Lower lobe of right lung (tissue), 2 donors: ENCODE measurements around the gene B3GNT9. TPM values are rescaled to one million over a fixed set of nuclear protein-coding genes. Genes with fewer than 3 reads are reported as not detected.

Experiments
- ATAC-seq, 2 donors: fragments of 200-7000 bp; cut with Tn5 transposase; one replicate each; pipeline ENCODE4 v1.9.1; 2020 to 2022; ENCODE audit warnings: mild to moderate bottlenecking in 2 of 2, moderate library complexity in 2 of 2
- DNase-seq: peaks from one replicate; pipeline ENCODE4 v3.0.0-alpha.2; 2020
- H3K27ac ChIP-seq: fragments of 200-600 bp; one replicate; pipeline ENCODE4 v1.8.0; 2022
- H3K27me3 ChIP-seq: fragments of 200-600 bp; one replicate; pipeline ENCODE4 v1.8.0; 2022; ENCODE audit warnings: low read depth
- H3K36me3 ChIP-seq: fragments of 200-600 bp; one replicate; pipeline ENCODE4 v1.8.0; 2022; ENCODE audit warnings: mild to moderate bottlenecking
- H3K4me1 ChIP-seq: fragments of 200-600 bp; one replicate; pipeline ENCODE4 v1.8.0; 2022
- H3K4me3 ChIP-seq: fragments of 200-600 bp; one replicate; pipeline ENCODE4 v1.8.0; 2022; ENCODE audit warnings: mild to moderate bottlenecking
- H3K9me3 ChIP-seq: fragments of 200-600 bp; one replicate; pipeline ENCODE4 v1.8.0; 2022
- intact Hi-C: fragments of 100-400 bp; cut with DNase I; formaldehyde crosslinking; loops from one replicate; pipeline ENCODE4 v1.11.0; 2022
- total RNA-seq: library from RNA; stranded (reverse); fragmentation: NEBNext Ultra II Directional; extraction: Animal tissue kit (Norgen Biotek cat#: 25700); gene quantifications from one replicate; pipeline ENCODE4 v1.2.1, GENCODE V29; 2021
- TF ChIP-seq, protein P1 (sequence below): fragments of 200-600 bp; IDR thresholded peaks from one replicate; pipeline ENCODE4 v1.8.0; 2022; ENCODE audit warnings: antibody characterized with exemption, mild to moderate bottlenecking
- donor health status: DM: no; HTN: yes; CAD: no; lungs with severe emphysema.

The B3GNT9 gene
- total RNA-seq, 1 donor from 2014 or later = 13.5 TPM

DNA sequence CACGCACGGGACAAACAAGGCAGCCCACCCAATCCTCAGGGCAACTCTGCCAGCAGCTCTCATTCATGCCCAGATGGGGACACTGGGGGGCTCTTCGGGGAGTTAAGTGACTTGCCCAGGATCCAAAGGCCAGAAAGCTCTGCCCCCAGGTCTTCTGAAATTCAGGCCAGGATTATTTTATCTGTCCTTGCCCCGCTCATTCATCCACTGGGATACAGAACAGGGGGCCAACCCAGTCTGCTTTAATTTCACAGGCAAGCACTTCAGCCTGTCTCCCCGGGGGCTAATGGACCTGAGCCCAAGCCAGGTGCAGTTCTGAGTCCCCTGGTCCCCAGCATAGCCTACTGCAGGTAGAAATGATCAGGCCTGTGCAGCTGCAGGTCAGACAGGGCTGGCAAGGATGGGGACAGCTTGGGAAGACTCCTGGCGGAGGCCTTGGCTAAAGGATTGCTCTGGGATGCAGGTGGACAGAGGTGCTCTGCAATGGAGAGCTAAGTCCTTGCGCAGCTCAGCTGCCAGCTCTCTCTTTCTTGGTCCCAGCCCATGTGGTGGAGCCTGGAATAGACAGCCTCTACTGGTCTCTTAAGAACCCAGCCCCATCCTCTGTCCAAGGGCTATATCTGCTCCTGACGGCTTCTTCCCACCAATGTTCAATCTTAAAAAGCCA is 766 bp upstream of the B3GNT9 start:
- no peak for DNase-seq
- Histone ChIP-seq H3K4me1 (peaks cover 33% of the 10 kb centered on the region), H3K36me3 (peaks cover 30% of the 10 kb centered on the region), H3K9me3 (no peaks in the 10 kb centered on the region), H3K27ac (peak overlapping the region; percentile 84), H3K27me3 (peaks cover 12% of the 10 kb centered on the region), H3K4me3 (peak overlapping the region; percentile 68)
- intact Hi-C loops = loop anchor here (10.0 kb wide), 1 partner anchor 177 kb away; no protein-coding TSS in a partner anchor
- no peak for ATAC-seq
- TF ChIP-seq, protein P1, sequence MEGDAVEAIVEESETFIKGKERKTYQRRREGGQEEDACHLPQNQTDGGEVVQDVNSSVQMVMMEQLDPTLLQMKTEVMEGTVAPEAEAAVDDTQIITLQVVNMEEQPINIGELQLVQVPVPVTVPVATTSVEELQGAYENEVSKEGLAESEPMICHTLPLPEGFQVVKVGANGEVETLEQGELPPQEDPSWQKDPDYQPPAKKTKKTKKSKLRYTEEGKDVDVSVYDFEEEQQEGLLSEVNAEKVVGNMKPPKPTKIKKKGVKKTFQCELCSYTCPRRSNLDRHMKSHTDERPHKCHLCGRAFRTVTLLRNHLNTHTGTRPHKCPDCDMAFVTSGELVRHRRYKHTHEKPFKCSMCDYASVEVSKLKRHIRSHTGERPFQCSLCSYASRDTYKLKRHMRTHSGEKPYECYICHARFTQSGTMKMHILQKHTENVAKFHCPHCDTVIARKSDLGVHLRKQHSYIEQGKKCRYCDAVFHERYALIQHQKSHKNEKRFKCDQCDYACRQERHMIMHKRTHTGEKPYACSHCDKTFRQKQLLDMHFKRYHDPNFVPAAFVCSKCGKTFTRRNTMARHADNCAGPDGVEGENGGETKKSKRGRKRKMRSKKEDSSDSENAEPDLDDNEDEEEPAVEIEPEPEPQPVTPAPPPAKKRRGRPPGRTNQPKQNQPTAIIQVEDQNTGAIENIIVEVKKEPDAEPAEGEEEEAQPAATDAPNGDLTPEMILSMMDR = no peak

DNA sequence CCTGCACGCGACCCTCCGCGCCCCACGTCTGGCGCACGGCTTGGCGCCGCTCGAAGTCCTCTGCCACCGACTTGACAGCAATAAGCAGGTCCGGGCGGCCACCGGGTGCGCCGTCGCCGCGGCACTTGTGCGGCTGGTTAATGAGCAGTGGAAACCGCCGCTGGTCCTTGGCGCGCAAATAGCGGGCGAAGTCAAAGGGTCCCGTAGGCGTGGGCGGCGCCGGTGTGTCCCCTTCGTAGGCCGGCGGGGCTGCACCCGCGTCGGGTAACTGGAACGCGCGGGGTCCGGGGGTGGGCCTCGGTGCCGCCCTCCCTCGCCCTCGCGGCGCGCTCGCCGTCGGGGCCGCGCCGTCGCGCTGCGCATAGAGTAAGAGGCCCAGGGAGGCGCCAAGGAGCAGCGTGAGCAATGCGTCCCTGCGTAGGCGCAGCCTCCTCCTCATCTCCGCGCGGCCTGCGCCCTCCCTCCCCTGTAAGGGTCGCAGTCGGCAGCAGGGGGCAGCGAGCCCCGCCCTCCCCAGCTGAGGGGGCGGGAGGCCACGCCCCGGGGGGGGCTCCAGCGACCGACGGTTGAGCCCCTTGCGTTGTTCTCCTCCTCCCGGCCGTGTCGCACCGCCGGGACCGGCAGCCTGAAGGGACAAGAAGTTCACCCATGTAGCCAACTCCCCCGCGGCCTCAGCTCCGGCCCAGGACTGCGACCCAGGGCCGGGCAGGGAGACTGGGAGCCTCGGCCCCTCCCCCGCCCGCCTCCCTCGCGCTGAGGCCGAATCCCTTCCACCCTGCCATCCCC is 558 bp downstream of the B3GNT9 start:
- Histone ChIP-seq H3K27me3 (peaks cover 12% of the 10 kb centered on the region), H3K4me3 (peak overlapping the region; percentile 68), H3K9me3 (no peaks in the 10 kb centered on the region), H3K4me1 (peaks cover 27% of the 10 kb centered on the region), H3K36me3 (peaks cover 43% of the 10 kb centered on the region), H3K27ac (peak overlapping the region; percentile 84)
- TF ChIP-seq, protein P1 = no peak
- intact Hi-C loops = loop anchor here (10.0 kb wide), 1 partner anchor 175 kb away; no protein-coding TSS in a partner anchor
- ATAC-seq (peak; percentile 75 to 76), DNase-seq (peak; percentile 63)

DNA sequence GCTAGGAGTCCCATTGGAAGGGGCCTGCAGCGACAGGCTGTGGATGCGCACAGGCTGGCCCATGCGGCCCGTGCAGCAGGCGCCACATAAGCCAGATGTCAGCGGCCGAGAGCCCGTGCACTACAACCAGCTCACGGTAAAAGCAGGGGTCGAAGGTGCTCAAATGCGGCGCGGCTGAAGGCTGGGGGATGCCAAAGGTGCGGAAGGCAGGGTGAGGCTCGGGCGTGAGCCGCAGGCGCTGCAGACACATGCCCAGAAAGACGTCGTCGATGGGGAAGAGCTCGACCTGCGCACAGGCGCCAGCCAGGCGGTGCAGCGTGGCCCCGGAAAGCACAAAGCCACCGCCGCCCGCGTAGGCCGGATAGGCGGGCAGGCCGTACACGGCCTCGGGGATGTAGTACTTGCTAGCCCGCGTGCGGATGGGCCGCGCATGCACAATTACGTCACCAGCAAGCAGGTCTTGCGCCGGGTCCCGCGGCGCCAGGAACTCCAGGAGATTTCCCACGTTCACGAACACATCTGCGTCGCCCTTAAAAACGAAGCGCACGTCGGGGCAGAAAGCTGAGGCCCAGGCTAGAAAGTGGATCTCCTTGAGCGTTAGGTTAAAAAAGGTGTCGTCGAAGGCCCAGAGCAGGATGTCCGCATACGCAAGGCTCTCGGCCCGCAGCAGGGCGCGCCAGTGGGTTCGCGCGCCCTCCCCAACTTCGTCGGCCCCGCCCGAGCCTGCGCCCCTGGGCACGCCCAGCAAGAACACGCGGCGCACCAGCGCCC is 1.3 kb downstream of the B3GNT9 start:
- Histone ChIP-seq H3K9me3 (no peaks in the 10 kb centered on the region), H3K4me1 (peaks cover 21% of the 10 kb centered on the region), H3K36me3 (peaks cover 51% of the 10 kb centered on the region), H3K27me3 (peaks cover 12% of the 10 kb centered on the region), H3K27ac (no peak overlapping the region), H3K4me3 (peak overlapping the region; percentile 68)
- intact Hi-C loops = loop anchor here (10.0 kb wide), 1 partner anchor 175 kb away; no protein-coding TSS in a partner anchor
- DNase-seq (no peak), ATAC-seq (no peak)
- TF ChIP-seq, protein P1 = no peak

DNA sequence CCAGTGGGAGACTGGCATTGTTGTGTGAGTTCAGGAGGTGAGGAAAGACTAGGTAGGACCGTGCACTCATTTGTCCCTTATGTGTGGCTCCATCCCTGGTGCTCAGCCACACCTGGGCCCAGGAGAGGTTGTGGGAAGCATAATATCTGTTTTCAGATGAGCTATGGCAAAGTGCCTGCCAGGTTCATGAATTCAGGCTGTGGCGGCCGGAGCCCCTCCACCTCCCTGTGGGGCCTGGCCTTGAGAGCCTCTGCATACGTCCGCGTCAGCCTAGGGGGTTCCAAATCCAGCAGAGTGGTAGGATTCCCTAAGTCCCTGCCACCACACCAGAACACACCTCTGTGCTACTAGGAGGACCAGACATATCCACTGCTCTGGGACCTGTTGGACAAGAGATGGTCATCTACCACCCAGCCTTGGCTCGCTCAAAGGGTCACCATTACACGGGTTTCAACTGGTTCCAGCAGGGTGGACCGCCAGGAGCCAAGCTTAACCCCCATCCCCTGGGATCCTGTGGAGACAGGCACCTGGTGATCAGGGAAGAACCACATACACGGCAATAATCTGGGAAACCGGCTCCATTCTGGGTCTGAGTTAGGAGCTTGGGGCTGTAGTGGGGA is 2.0 kb downstream of the B3GNT9 start:
- no peak overlapping the region for H3K27ac ChIP-seq
- H3K4me1 ChIP-seq = peaks cover 21% of the 10 kb centered on the region
- ATAC-seq (no peak), DNase-seq (no peak)
- peaks cover 54% of the 10 kb centered on the region for H3K36me3 ChIP-seq
- no peak overlapping the region for H3K4me3 ChIP-seq
- H3K27me3 ChIP-seq = peaks cover 12% of the 10 kb centered on the region
- intact Hi-C loops = no loop called here
- TF ChIP-seq, protein P1 = no peak
- no peaks in the 10 kb centered on the region for H3K9me3 ChIP-seq

DNA sequence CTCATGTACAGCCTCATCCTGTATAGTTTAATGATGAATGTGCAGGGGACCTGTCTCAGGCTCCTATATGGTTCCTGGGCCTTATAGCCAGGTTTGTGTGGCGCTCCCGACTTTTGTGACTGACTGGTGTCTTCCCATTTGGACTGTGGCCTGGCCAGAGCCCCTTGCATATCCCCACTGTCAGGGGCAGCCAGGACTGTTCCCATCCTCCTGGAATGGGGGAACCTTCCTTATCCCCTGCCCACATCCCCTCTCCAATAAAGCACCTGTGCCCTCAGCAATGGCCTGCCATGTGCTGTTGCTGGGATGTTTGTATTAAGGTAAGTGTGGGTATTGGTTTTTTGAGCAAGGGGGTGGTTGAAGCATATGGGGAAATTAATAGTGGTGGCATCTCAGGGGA is 2.6 kb downstream of the B3GNT9 start:
- Histone ChIP-seq H3K36me3 (peaks cover 60% of the 10 kb centered on the region), H3K27me3 (peaks cover 12% of the 10 kb centered on the region), H3K4me1 (peaks cover 21% of the 10 kb centered on the region), H3K27ac (no peak overlapping the region), H3K9me3 (no peaks in the 10 kb centered on the region), H3K4me3 (no peak overlapping the region)
- ATAC-seq (no peak), DNase-seq (no peak)
- intact Hi-C loops = no loop called here
- TF ChIP-seq, protein P1 = no peak
